SW 1271 (cell line): ENCODE results near the gene RAB26.
A peak's percentile ranks its signal among the peaks of the same experiment; 100 is the strongest.

ENCODE experiments used
- DNase-seq, 2 experiments: peaks; one replicate each; lab custom pipeline; 2025; lab: John Stamatoyannopoulos, UW

RAB26 gene

GRCh38 chr16:2178321-2179106 is 30.1 kb downstream of the RAB26 start:
- DNase-seq = no peak

GRCh38 chr16:2179107-2179501 is 30.7 kb downstream of the RAB26 start:
- no peak for DNase-seq

GRCh38 chr16:2179576-2179975 is 31.2 kb downstream of the RAB26 start:
- DNase-seq = no peak

GRCh38 chr16:2180461-2180860 is 32.0 kb downstream of the RAB26 start:
- no peak for DNase-seq

GRCh38 chr16:2180962-2181923 is 32.8 kb downstream of the RAB26 start:
- DNase-seq = no peak

GRCh38 chr16:2181952-2182351 is 33.5 kb downstream of the RAB26 start:
- DNase-seq = no peak

GRCh38 chr16:2183671-2184070 is 35.2 kb downstream of the RAB26 start:
- no peak for DNase-seq

- no peak for DNase-seq
Observed at GRCh38 chr16:2184346-2184745, 35.9 kb downstream of the RAB26 start.

GRCh38 chr16:2184962-2185361 is 36.5 kb downstream of the RAB26 start:
- DNase-seq = no peak

GRCh38 chr16:2186064-2186463 is 37.6 kb downstream of the RAB26 start:
- DNase-seq = no peak

- no peak for DNase-seq
Observed at GRCh38 chr16:2186505-2186904, 38.1 kb downstream of the RAB26 start.

GRCh38 chr16:2187212-2187611 is 38.8 kb downstream of the RAB26 start:
- DNase-seq = no peak

- DNase-seq = no peak
Observed at GRCh38 chr16:2188395-2188794, 40.0 kb downstream of the RAB26 start.

- DNase-seq = no peak
Observed at GRCh38 chr16:2189252-2189893, 40.9 kb downstream of the RAB26 start.

- no peak for DNase-seq
Observed at GRCh38 chr16:2190002-2190658, 41.7 kb downstream of the RAB26 start.

GRCh38 chr16:2190659-2191445 is 42.4 kb downstream of the RAB26 start:
- DNase-seq = no peak

- no peak for DNase-seq
Observed at GRCh38 chr16:2191446-2191706, 43.0 kb downstream of the RAB26 start.

- peak in 1 of 2 experiments; percentile 12 for DNase-seq
Observed at GRCh38 chr16:2194166-2194834, 45.9 kb downstream of the RAB26 start.

GRCh38 chr16:2194852-2195321 is 46.5 kb downstream of the RAB26 start:
- DNase-seq = peak in 1 of 2 experiments; percentile 16

- DNase-seq = no peak
Observed at GRCh38 chr16:2195322-2196161, 47.1 kb downstream of the RAB26 start.
